ENCODE data around the gene CACNA2D4.

CACNA2D4 gene

GRCh38 chr12:1922985-1923384 is 4.5 kb upstream of the CACNA2D4 start:
- DNase-seq (ENCODE audit: low read depth): no peak
- no peak overlapping the region for H3K4me3 ChIP-seq (ENCODE audit: low read depth, low read length)
- no peak for TF ChIP-seq CTCF (IDR thresholded peaks at IDR 0.05; ENCODE audit: low read depth, low read length, missing control alignments)

DNA sequence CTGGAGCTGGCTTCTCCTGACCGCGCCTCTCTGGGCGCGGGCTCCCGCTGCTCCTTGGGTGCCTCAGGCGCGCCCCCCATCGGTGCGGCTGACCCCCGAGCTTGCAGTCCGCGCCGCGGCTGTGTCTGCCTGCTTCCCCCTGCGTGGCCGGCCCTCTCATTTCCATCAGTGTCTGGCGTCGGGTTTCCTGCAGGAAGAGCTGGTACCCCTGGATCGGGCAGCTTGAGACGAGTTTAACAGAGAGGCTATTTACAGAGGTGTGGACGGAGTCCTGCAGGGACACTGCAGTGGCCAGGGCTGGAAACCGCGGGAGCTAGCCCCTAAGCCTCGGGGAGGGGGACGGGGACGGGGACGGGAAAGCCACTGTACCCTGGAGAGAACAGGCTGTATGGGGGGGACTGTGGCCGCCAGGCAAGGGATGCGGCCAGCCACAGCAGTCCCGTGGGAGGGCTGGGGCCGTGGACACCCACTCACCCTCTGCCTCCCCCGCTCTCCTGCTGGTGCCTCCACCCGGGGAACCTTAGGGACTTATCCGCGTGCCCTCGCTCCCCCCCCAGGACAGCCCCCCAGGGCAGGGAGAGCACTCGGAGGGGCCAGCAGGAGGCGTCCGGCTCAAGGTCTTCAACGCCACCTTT is 3.7 kb upstream of the CACNA2D4 start:
- DNase-seq (ENCODE audit: low read depth): no peak
- no peak overlapping the region for H3K4me3 ChIP-seq (ENCODE audit: low read depth, low read length)
- TF ChIP-seq CTCF (IDR thresholded peaks at IDR 0.05; ENCODE audit: low read depth, low read length, missing control alignments): no peak

- no peak for DNase-seq (ENCODE audit: low read depth)
- H3K4me3 ChIP-seq (ENCODE audit: low read depth, low read length): no peak overlapping the region
- TF ChIP-seq CTCF (IDR thresholded peaks at IDR 0.05; ENCODE audit: low read depth, low read length, missing control alignments): no peak
Observed at GRCh38 chr12:1920971-1921370, 2.5 kb upstream of the CACNA2D4 start.

DNA sequence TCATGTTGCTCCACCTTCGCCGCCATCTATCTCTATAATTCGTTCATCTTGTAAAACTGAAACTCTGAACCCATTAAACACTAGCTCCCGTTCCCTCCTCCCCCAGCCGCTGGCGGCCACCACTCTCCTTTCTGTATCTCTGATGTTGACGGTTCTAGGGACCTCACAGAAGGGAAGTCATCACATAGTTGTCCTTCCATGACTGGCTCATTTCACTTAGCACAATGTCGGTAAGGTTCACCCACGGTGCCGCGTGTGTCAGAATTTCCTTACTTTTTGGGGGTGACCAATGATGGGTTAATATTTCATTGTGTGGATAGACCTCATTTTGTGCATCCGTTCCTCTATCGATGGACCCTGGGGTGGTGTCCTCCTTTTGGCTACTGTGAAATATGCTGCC is 2.0 kb upstream of the CACNA2D4 start:
- no peak for TF ChIP-seq CTCF (IDR thresholded peaks at IDR 0.05; ENCODE audit: low read depth, low read length, missing control alignments)
- H3K4me3 ChIP-seq (ENCODE audit: low read depth, low read length): no peak overlapping the region
- no peak for DNase-seq (ENCODE audit: low read depth)

DNA sequence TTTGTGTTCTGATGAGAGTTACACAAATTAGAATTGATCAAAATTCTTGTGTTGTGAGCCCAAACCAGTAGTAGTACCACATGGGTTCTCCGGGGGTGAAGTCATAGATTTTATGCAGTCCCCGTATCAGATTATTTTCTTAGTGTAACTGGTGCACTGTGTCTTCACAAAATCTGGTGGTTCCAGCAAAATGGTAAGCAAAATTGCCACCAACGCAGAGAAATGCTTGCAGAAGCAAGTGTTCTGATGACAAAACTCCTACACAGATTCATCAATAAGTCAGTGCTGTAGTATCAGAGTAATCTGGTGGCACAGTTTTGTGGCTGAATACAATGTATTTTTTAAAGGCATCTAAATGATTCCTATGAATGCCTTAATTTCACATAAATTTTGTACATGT is 1.3 kb upstream of the CACNA2D4 start:
- no peak for DNase-seq (ENCODE audit: low read depth)
- no peak overlapping the region for H3K4me3 ChIP-seq (ENCODE audit: low read depth, low read length)
- no peak for TF ChIP-seq CTCF (IDR thresholded peaks at IDR 0.05; ENCODE audit: low read depth, low read length, missing control alignments)

DNA sequence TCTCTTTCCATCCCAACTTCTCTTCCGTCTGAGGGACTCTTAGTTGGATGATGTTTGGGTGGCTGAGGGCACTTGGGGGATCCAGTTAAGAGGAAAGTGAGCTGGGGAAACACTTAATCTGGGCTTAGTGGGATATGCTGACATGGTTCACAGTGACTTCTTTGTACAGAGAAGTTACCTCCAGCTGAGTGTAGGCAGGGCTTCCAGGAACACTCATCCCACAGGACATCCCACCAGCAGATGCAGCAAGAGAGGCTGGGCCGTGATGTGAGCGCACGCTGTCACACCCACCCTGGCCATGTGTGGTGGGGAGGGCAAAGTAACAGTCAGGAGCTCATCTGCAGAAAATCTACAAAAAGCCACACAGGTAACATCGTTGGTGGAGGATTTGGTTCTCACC is 832 bp upstream of the CACNA2D4 start:
- H3K4me3 ChIP-seq (ENCODE audit: low read depth, low read length): no peak overlapping the region
- TF ChIP-seq CTCF (IDR thresholded peaks at IDR 0.05; ENCODE audit: low read depth, low read length, missing control alignments): no peak
- no peak for DNase-seq (ENCODE audit: low read depth)

DNA sequence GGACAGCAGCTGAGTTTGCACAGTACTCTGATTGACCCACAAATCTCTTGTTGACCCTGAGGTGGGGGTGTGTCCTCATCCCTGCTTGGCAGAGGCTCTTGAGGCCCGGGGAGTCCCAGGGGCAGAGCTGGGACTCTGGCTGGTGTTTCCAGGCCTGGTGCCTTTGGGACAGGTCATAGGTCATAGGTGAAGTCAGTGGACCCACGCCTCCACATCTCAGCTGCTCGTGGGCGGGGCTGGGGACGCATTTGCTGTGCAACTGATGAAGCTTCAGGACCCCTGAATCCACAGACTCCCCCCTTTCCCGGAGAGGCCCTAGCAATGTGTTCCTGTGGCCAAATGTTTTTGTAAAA is 408 bp upstream of the CACNA2D4 start:
- H3K4me3 ChIP-seq (ENCODE audit: low read depth, low read length): no peak overlapping the region
- TF ChIP-seq CTCF (IDR thresholded peaks at IDR 0.05; ENCODE audit: low read depth, low read length, missing control alignments): no peak
- DNase-seq (ENCODE audit: low read depth): no peak
